Effector memory CD8-positive, alpha-beta T cell (primary cell): ENCODE measurements around the gene AGBL4.
"Not testable (repeated sequence)": the region's sequence is repeated elsewhere in the genome, so short reads cannot be mapped to it uniquely, and the experiment has no call there.

Experiments used
- ATAC-seq: fragments of 150-1000 bp; cut with Tn5 transposase; replicated peaks from 2 replicates; pipeline ENCODE4 v1.10.0; 2021; ENCODE audit warnings: mild to moderate bottlenecking, moderate library complexity
- DNase-seq, 3 experiments: peaks; one replicate each; pipeline ENCODE4 v3.0.0; 2021
- H3K27ac Mint-ChIP-seq, 2 donors: one replicate each; pipeline ENCODE4 v1.8.0; 2022; ENCODE audit warnings: mild to moderate bottlenecking in 2 of 2, mixed read lengths in 2 of 2, moderate library complexity in 2 of 2
- H3K27me3 Mint-ChIP-seq, 2 donors: one replicate each; pipeline ENCODE4 v1.8.0; 2022; ENCODE audit warnings: mixed read lengths in 2 of 2
- H3K36me3 Mint-ChIP-seq: one replicate; pipeline ENCODE4 v1.8.0; 2022; ENCODE audit warnings: mild to moderate bottlenecking, moderate library complexity, mixed read lengths; ENCODE audit not compliant: insufficient read depth
- H3K4me1 Mint-ChIP-seq, 2 donors: one replicate each; pipeline ENCODE4 v1.8.0; 2022; ENCODE audit warnings: low read depth in 2 of 2, mixed read lengths in 2 of 2
- H3K4me3 Mint-ChIP-seq, 2 donors: one replicate each; pipeline ENCODE4 v1.8.0; 2022; ENCODE audit warnings: mild to moderate bottlenecking in 2 of 2, mixed read lengths in 2 of 2, moderate library complexity in 2 of 2
- H3K9me3 Mint-ChIP-seq, 2 donors: one replicate each; pipeline ENCODE4 v1.8.0; 2022; ENCODE audit warnings: mixed read lengths in 2 of 2

The AGBL4 gene

GRCh38 chr1:49351768-49352167 lies 672.0 kb downstream of the AGBL4 start:
- DNase-seq (no peak), ATAC-seq (no peak)
- Mint-ChIP-seq H3K27me3 (no peaks in the 10 kb centered on the region), H3K27ac (no peak overlapping the region), H3K4me3 (no peak overlapping the region), H3K36me3 (no peaks in the 10 kb centered on the region), H3K9me3 (no peaks in the 10 kb centered on the region), H3K4me1 (no peaks in the 10 kb centered on the region)

- DNase-seq (no peak), ATAC-seq (no peak)
- no peaks in the 10 kb centered on the region for H3K27me3 Mint-ChIP-seq
- H3K9me3 Mint-ChIP-seq, result peaks cover 0 to 1% of the 10 kb centered on the region in 2 donors
- H3K36me3 Mint-ChIP-seq, result no peaks in the 10 kb centered on the region
- no peak overlapping the region for H3K27ac Mint-ChIP-seq
- no peaks in the 10 kb centered on the region for H3K4me1 Mint-ChIP-seq
- H3K4me3 Mint-ChIP-seq, result no peak overlapping the region
These were observed 676.9 kb downstream of the AGBL4 start for GRCh38 chr1:49346767-49347349.

- H3K9me3 Mint-ChIP-seq, result peaks cover 0 to 1% of the 10 kb centered on the region in 2 donors
- H3K27me3 Mint-ChIP-seq, result no peaks in the 10 kb centered on the region
- H3K4me1 Mint-ChIP-seq, result no peaks in the 10 kb centered on the region
- no peak overlapping the region for H3K27ac Mint-ChIP-seq
- no peak for ATAC-seq
- no peak overlapping the region for H3K4me3 Mint-ChIP-seq
- no peak for DNase-seq
- H3K36me3 Mint-ChIP-seq, result no peaks in the 10 kb centered on the region
These were observed 683.2 kb downstream of the AGBL4 start for GRCh38 chr1:49340576-49340975.

GRCh38 chr1:49339043-49339442 lies 684.7 kb downstream of the AGBL4 start:
- Mint-ChIP-seq H3K4me3 (no peak overlapping the region), H3K9me3 (no peaks in the 10 kb centered on the region), H3K27me3 (no peaks in the 10 kb centered on the region), H3K4me1 (no peaks in the 10 kb centered on the region), H3K27ac (no peak overlapping the region), H3K36me3 (no peaks in the 10 kb centered on the region)
- DNase-seq (no peak), ATAC-seq (no peak)

GRCh38 chr1:49337251-49337650 lies 686.5 kb downstream of the AGBL4 start:
- no peak for ATAC-seq
- no peaks in the 10 kb centered on the region for H3K9me3 Mint-ChIP-seq
- no peak overlapping the region for H3K27ac Mint-ChIP-seq
- no peak overlapping the region for H3K4me3 Mint-ChIP-seq
- no peaks in the 10 kb centered on the region for H3K4me1 Mint-ChIP-seq
- no peaks in the 10 kb centered on the region for H3K36me3 Mint-ChIP-seq
- DNase-seq, result no peak
- no peaks in the 10 kb centered on the region for H3K27me3 Mint-ChIP-seq

GRCh38 chr1:49333906-49334305 lies 689.8 kb downstream of the AGBL4 start:
- no peak for ATAC-seq
- no peaks in the 10 kb centered on the region for H3K27me3 Mint-ChIP-seq
- no peak for DNase-seq
- H3K9me3 Mint-ChIP-seq, result no peaks in the 10 kb centered on the region
- H3K36me3 Mint-ChIP-seq, result no peaks in the 10 kb centered on the region
- H3K4me3 Mint-ChIP-seq, result no peak overlapping the region
- no peak overlapping the region for H3K27ac Mint-ChIP-seq
- H3K4me1 Mint-ChIP-seq, result no peaks in the 10 kb centered on the region

- no peak overlapping the region for H3K27ac Mint-ChIP-seq
- H3K36me3 Mint-ChIP-seq, result no peaks in the 10 kb centered on the region
- DNase-seq (no peak), ATAC-seq (no peak)
- H3K9me3 Mint-ChIP-seq, result no peaks in the 10 kb centered on the region
- H3K4me1 Mint-ChIP-seq, result no peaks in the 10 kb centered on the region
- H3K27me3 Mint-ChIP-seq, result no peaks in the 10 kb centered on the region
- no peak overlapping the region for H3K4me3 Mint-ChIP-seq
These were observed 692.5 kb downstream of the AGBL4 start for GRCh38 chr1:49331066-49331852.

- Mint-ChIP-seq H3K27me3 (no peaks in the 10 kb centered on the region), H3K4me3 (no peak overlapping the region), H3K9me3 (no peaks in the 10 kb centered on the region), H3K4me1 (peaks cover 0 to 1% of the 10 kb centered on the region in 2 donors), H3K36me3 (no peaks in the 10 kb centered on the region), H3K27ac (no peak overlapping the region)
- DNase-seq (no peak), ATAC-seq (no peak)
These were observed 699.7 kb downstream of the AGBL4 start for GRCh38 chr1:49323925-49324540.

GRCh38 chr1:49320493-49320892 lies 703.3 kb downstream of the AGBL4 start:
- H3K4me1 Mint-ChIP-seq, H3K36me3 Mint-ChIP-seq, H3K27ac Mint-ChIP-seq, ATAC-seq, H3K4me3 Mint-ChIP-seq, DNase-seq, H3K9me3 Mint-ChIP-seq, H3K27me3 Mint-ChIP-seq: not testable (repeated sequence)

GRCh38 chr1:49319426-49319963 lies 704.3 kb downstream of the AGBL4 start:
- no peaks in the 10 kb centered on the region for H3K9me3 Mint-ChIP-seq
- DNase-seq (no peak), ATAC-seq (no peak)
- no peaks in the 10 kb centered on the region for H3K36me3 Mint-ChIP-seq
- H3K4me1 Mint-ChIP-seq, result no peaks in the 10 kb centered on the region
- no peak overlapping the region for H3K27ac Mint-ChIP-seq
- H3K27me3 Mint-ChIP-seq, result no peaks in the 10 kb centered on the region
- no peak overlapping the region for H3K4me3 Mint-ChIP-seq

- ATAC-seq (no peak), DNase-seq (no peak)
- Mint-ChIP-seq H3K27me3 (no peaks in the 10 kb centered on the region), H3K4me3 (no peak overlapping the region), H3K4me1 (no peaks in the 10 kb centered on the region), H3K9me3 (no peaks in the 10 kb centered on the region), H3K27ac (no peak overlapping the region), H3K36me3 (no peaks in the 10 kb centered on the region)
These were observed 705.5 kb downstream of the AGBL4 start for GRCh38 chr1:49318218-49318617.

GRCh38 chr1:49307457-49307856 lies 716.3 kb downstream of the AGBL4 start:
- no peak overlapping the region for H3K4me3 Mint-ChIP-seq
- no peaks in the 10 kb centered on the region for H3K4me1 Mint-ChIP-seq
- peaks cover 0 to 6% of the 10 kb centered on the region in 2 donors for H3K9me3 Mint-ChIP-seq
- DNase-seq (no peak), ATAC-seq (no peak)
- no peaks in the 10 kb centered on the region for H3K27me3 Mint-ChIP-seq
- no peak overlapping the region for H3K27ac Mint-ChIP-seq
- H3K36me3 Mint-ChIP-seq, result no peaks in the 10 kb centered on the region

GRCh38 chr1:49306507-49307070 lies 717.2 kb downstream of the AGBL4 start:
- Mint-ChIP-seq H3K4me3 (no peak overlapping the region), H3K27me3 (no peaks in the 10 kb centered on the region), H3K27ac (no peak overlapping the region), H3K9me3 (peaks cover 0 to 7% of the 10 kb centered on the region in 2 donors), H3K36me3 (no peaks in the 10 kb centered on the region), H3K4me1 (no peaks in the 10 kb centered on the region)
- ATAC-seq (no peak), DNase-seq (no peak)
